ENCODE results near the gene ASTL. TPM values are rescaled to one million over a fixed set of nuclear protein-coding genes. Genes with fewer than 3 reads are reported as not detected.

ASTL gene
- total RNA-seq, 1 donor from 2014 or later: not detected

DNA sequence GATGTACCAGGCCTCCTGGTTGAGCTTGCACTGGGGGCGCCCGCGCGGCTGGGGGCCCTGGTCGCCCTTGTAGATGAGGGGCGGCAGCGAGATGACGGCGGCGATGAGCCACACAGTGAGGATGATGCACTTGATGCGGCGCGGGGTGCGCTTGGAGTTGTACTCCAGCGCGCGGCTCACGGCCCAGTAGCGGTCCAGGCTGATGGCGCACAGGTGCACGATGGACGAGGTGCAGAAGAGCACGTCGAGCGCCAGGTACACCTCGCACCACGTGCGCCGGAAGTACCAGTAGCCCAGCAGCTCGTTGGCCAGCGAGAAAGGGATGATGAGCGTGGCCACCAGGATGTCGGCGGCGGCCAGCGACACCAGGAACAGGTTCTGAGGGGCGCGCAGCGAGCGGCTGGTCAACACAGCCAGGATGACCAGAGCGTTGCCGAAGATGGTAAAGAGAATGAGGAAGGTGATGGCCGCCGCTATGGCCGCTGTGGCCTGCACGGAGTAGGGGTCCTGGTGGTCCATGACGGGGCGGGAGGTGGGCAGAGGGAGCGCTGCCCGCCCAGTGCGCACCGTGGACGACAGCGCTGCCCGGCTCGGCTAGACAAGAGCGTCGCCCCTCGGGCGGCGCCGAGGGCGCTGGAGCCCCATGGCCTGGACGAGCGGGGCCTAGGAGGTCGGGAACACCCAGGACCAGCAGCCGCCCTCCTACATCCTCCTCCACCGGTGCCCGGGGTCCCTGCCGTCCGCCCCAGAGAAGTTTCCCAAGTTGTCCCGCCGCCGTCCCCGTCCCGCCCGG lies 22.5 kb downstream of the ASTL start:
- intact Hi-C loops (cut with micrococcal nuclease): loop anchor here (10.0 kb wide), 1 partner anchor 91 kb away; no protein-coding TSS in a partner anchor

DNA sequence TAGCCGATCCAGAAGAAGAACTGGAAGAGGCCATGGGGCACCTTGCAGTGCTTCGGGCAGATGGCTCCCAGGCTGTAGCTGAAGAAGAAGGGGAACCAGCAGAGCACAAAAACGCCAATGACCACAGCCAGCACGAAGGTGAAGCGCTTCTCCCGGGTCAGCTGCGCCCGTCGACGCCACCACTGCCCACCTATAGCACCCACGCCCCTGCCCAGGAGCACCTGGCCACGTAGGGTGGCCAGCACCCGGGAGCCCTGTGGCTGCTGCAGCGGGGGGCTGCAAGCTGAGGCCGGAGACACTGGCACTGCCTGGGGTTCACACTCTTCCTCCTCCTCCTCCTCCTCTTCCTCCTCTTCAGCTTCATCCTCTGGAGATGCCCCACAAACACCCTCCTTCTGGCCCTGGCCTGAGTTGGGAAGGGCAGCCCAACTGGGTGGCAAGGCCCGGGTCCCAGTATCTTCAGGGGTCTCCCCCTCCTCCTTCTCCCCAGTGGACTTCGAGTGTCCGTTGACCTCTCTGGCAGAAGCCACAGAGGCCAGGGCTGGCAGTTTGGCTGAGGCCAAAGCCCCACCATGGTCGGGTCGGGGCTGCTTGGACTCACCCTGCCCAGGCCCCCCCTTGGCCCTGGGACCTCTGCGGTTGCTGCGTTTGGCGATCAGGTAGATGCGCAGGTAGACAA lies 23.3 kb downstream of the ASTL start:
- intact Hi-C loops (cut with micrococcal nuclease): loop anchor here (10.0 kb wide), 1 partner anchor 90 kb away; no protein-coding TSS in a partner anchor

DNA sequence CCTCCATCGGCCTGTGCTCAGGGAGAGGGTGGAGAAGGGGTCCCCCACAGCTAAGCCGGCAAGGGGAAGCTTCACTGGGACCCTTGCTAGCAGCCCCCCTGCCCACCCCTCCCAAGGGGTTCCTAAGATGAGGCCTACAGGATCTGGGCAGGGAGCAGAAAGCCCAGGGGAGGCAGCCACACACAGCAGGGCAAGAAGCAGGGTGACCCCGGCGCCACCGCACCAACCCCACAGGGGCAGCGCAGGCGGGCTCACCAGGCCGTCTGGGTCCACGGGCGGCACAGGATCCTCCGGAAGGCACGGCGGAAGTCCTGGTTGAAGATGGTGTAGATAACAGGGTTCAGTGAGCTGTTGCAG lies 23.8 kb downstream of the ASTL start:
- intact Hi-C loops (cut with micrococcal nuclease): loop anchor here (10.0 kb wide), 1 partner anchor 90 kb away; no protein-coding TSS in a partner anchor

DNA sequence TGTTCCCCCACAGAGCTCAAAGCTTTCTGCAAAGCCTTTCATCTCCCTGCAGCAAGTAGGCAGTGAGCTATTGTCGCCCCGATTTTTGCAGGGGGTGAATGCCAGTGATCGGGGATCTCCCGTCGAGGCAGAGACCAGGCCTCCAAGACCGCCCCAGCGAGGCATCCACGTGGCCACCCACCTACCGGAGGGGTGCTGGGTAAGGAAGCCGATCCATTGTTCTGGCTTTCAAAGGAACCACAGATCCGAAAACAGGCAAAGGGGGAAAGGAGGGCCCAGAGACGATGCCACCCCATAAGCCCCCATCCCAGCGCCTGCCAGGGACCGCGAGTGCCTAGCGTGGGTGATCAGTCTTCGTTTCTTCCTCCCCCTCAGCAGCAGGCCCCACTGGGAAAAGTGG lies 24.4 kb downstream of the ASTL start:
- intact Hi-C loops (cut with micrococcal nuclease): loop anchor here (10.0 kb wide), 1 partner anchor 89 kb away; no protein-coding TSS in a partner anchor

DNA sequence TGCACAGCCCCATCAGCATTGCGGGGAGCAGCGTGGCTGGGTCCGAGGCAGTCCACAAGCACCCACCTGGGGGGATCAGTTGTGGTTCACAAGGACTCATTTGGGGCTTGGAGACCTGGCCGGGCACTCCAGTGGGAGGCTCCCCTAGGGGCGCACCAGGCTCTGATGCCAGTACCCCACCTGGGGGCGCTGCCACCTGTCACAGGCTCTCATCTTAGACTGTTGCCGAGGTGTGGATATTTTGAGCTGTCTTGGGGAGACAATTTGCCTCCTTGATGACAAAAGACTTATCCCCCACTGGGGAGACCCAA lies 25.0 kb downstream of the ASTL start:
- intact Hi-C loops (cut with micrococcal nuclease): loop anchor here (10.0 kb wide), 1 partner anchor 89 kb away; no protein-coding TSS in a partner anchor

DNA sequence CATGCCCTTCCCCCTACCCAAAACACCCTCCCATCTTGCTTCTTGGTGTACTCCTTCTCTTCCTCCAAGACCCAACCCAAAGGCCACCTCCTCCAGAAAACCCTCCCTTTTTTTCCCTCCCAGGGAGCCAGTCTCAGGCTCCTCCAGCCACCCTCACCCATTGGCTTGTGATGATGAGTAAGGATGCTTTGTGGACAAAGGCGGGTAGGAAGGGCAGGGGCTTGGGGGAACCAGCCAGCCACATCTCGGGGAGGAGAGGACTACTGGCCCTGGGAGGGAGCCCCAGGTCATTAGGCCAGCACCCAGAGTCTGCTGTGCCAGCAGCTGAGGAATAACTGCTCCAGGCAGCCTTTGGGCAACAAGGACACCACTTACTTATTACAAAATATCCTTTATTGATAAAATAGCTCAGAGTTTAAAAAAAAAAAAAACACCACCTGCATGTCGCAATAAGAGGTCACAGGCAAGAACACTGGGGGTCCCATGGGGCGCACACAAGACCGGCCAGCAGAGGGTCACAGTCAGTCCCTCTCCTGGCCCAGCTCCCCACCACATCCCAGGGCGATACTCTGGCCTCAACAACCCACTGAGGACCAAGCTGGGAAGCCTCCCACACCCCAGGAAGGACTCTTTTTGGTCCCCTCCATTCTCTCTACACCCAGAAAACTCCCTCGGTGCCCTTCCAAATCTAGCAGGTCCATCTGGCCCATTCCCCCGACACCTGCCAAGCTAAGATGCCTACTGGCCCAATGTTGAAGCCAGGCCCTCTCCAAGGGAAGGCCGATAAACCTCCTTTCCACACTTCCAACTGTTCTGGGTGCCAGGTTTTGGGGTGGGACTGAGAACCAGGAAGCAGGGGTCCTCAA lies 25.6 kb downstream of the ASTL start:
- intact Hi-C loops (cut with micrococcal nuclease): loop anchor here (10.0 kb wide), 1 partner anchor 88 kb away; no protein-coding TSS in a partner anchor

DNA sequence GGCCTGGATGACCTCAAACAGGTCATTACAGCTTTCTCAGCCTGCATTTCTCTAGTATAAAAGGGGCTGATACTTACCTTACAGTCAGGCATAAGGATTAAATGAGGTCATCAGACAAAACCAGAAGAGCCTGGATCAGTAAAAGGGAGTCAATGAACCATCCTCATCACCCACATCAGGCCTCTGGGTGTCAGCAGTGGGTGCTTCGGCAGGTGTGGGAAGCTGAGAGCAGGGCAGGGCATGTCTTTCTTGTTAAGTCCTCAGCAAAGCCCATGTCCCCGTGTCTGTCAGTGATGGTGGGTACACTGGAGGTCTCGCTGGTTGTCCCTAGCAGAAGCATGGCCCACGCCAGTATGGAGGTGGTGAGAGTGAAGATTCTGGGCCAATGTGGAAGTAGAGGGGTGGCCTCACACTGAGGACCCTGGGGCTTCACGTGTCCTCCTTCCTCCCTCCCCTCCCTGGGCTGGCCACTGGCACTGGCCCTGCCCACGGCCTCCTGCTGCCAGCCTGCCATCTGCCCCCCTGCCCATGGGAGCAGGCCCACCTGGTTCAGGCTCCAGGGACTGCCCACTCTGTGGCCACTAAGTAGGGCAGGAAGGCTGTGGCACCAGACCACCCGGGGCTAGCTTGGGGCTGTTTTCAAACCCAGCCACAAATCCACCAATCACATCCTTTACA lies 26.3 kb downstream of the ASTL start:
- intact Hi-C loops (cut with micrococcal nuclease): loop anchor here (10.0 kb wide), 1 partner anchor 87 kb away; no protein-coding TSS in a partner anchor

DNA sequence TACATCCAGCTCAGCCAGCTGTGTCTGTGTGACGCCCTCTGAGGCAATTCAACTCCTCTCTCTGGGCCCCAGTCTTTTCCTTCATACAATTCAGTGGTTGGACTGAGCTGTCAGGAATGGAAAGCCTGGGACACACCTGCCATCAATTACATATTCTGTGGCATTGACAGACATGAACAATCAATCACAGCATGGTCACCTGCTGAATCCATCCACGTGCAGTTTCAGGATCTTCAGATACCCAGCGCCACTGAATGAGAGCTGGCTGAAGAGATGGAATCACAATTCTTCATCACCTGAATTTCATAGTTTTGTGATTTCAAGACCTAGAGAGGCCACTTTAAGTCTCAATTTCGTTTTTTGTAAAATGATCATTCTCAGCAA lies 27.1 kb downstream of the ASTL start:
- intact Hi-C loops (cut with micrococcal nuclease): loop anchor here (10.0 kb wide), 1 partner anchor 86 kb away; no protein-coding TSS in a partner anchor

DNA sequence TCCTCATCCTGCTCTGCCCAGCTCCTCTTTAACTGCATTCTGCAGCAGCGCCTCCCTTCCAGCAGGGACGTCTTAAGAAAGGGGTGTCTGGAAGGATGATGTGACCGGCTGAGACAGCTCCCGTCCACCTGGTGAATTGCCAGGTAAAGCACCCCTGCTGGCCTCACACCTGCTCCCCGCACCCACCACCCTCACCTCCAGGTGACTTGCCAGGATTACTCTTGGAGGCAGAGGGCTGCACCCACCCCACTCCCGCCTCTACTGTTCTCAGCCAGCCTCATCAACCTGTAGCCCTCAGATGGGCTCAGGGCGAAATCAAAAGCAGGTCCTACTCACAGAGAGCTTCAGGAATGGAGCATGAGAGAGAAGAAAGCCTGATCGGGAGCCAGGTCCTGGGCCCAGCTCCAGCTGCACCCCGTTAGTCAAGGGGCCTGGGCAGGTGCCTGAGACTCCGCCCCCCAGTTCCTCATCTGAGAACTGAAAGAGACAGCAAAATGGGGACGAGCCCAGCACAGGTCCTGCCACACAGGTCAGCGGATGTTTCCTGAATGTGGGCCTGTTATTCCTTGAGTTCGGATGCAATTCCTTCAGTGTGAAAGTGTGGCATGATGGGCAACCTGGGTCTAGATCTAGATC lies 27.6 kb downstream of the ASTL start:
- intact Hi-C loops (cut with micrococcal nuclease): loop anchor here (10.0 kb wide), 1 partner anchor 86 kb away; no protein-coding TSS in a partner anchor

DNA sequence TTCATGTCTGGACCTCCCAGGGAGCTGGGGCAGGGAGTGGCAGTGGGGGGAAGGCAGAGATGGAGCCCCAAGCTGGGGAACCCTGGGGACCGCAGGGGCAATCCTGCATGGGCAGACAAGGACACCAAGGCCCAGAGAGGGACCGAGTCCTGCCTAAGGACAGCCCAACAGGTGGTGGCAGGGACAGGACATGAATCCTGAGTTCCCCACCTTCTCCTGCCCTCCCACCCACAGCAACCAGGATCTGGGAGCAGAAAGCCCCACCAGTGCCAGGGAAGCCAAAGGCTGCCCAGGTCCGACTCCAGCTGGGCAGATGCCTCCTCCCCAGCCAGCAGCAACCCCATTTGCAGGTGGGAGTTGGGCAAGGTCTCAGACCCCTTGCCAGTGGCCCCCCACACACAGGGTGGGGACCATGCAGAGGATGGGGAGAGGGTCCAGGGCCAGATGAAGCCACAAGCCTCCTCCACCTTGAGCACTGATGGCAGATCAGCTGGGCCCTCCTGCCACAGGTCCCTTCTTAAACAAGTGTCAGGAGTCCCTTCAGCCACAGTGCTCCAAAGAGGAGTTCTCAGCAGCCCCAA lies 28.3 kb downstream of the ASTL start:
- intact Hi-C loops (cut with micrococcal nuclease): loop anchor here (10.0 kb wide), 1 partner anchor 85 kb away; no protein-coding TSS in a partner anchor

DNA sequence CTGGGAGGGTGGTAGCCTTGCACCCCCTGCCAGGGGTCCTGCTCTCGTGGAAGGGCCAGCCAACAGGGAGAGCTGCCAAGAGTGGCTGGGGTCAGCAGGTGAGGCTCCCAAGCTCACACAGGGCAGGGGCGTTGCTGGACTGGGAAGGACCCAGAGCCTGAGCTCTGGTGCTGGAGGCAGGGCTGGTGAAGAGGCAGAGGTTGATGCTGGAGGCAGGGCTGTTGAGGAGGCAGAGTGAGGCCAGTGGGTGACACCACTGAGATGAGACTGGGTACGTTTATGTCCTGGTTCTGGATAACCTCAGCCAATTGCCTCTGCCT lies 29.0 kb downstream of the ASTL start:
- intact Hi-C loops (cut with micrococcal nuclease): no loop called here

DNA sequence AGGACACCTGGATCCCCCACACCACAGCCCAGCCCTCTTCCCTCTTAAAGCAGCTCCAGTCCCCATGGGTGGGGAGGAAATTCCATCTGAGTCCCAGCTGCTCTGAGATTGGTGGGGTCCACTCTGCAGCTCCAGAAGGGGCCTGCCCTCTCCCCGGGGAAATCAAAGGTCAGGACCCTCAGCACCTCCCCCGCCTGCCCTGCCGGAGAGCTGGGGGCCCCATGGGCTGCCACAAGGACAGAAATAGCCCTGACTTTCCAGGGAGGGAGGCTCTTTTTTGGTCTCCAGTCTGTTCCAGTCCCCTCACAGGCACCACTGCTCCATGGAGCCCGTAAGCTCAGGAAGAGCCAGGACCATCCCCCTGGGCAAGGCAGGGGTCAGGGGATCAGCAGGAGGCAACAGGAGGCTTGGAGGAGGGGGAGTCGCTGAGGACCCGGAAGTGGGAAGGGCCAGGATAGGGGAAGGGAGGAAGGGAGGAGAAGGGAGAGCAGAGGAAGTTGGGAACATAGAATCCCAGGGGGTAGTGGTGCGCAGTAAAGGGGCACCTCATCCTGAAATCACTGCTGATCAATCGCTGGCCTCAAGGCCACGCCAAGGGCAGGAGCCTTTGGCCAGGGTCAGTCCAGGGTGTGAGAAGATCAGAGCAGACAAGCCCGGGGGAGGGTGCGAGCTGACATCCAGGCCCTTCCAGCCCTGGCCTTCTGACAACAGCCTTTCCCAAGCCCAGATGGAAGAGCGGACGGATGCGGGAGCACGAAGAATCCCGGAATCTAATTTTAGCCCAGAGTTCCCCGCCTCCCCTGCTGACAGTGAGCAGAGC lies 29.6 kb downstream of the ASTL start:
- intact Hi-C loops (cut with micrococcal nuclease): no loop called here

DNA sequence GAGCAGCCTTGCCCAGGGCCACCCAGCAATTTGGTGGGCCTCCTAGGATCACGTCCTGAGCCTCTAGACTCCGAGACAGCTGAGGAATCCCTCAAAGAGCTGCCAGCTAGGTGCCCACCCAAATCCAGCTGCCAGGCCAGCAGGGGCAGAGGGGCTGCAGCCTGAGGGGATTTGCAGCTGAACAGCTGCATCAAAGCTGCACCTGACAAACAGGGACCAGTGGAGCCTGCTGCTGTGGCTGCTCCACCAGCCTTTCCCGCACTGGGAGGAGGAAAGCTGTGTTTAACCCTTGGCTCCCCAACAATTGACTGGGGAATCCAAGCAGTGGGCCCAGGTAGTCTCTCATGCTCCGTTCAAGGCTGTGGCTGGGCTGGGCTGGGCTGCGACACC lies 30.2 kb downstream of the ASTL start:
- intact Hi-C loops (cut with micrococcal nuclease): no loop called here

DNA sequence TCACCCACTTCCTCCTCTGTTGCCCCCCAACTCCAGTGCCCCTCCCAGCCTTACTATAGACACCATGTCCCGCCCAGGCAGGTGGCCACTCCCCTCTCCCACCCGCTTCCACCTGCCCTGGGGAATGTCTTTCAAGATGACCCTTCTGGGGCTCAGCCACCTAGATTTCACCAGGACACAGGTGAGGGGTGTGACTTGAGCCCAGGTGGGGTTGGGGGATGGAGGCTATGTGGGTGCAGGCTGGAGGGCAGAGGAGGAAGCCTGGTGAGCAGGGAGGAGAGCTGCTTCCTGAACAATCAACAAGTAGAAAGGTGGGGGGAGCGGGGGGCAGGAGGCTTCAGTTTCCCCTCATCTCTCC lies 30.6 kb downstream of the ASTL start:
- intact Hi-C loops (cut with micrococcal nuclease): no loop called here

DNA sequence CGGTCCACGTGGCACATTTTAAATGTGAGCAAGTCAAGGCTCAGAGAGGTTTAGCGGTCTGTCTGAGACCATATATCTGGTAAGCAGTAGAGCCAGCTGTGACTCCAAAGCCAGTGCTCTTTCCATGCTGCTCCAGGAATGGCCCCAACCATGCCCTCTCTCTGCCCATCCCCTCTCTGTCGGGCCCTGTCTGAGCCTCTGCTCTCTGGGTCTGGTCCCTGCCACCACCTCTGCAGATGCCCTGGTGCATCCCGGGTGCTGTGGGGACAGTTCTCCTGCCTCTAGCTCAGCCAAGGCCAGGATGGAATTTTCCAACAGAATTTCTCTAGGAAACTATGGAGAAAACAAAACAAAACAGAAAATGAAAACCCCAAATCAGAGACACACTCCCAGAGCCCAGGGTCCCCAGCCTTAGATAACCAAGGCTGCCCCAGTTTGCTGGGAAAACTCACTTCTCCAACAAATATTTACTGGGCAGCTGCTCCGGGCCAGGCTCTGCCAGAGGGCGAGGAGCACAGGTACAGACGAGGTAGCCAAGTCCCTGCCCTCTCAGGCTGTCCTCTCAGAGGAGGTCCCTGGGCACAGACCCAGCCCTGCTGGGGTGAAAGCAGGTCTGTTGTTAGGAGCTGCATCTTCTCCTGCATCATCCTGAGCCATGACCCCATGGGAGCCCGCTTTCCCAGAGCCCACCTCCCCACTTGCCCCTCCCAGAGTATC lies 31.2 kb downstream of the ASTL start:
- intact Hi-C loops (cut with micrococcal nuclease): no loop called here

DNA sequence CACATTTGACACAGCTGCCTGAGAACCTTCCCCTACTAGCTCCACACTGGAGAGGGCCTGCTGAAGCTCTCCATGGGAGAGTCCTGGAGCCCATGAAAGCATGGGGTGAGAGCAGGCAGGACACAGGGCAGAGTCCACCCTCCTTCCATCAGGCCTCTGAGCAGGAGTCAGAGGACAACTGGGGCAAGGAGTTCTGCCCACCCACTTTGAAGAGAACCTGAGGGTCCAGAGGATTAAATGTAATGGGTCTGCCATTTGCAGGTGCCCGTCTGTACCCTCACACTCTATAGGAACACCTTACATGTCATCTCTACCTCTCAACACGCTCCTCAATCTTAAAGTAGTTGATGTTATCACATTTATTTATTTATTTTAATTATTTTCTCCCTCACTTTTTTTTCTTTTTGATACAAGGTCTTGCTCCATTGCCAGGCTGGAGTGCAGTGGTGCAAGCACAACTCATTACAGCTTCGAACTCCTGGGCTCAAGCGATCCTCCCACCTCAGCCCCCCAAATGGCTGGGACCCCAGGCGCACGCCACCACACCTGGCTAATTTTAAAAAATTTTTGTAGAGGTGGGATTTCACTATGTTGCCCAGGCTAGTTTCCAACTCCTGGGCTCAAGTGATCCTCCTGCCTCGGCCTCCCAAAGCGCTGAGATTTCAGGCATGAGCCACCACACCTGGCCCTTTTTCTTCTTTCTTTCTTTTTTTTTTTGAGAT lies 32.1 kb downstream of the ASTL start:
- intact Hi-C loops (cut with micrococcal nuclease): no loop called here

DNA sequence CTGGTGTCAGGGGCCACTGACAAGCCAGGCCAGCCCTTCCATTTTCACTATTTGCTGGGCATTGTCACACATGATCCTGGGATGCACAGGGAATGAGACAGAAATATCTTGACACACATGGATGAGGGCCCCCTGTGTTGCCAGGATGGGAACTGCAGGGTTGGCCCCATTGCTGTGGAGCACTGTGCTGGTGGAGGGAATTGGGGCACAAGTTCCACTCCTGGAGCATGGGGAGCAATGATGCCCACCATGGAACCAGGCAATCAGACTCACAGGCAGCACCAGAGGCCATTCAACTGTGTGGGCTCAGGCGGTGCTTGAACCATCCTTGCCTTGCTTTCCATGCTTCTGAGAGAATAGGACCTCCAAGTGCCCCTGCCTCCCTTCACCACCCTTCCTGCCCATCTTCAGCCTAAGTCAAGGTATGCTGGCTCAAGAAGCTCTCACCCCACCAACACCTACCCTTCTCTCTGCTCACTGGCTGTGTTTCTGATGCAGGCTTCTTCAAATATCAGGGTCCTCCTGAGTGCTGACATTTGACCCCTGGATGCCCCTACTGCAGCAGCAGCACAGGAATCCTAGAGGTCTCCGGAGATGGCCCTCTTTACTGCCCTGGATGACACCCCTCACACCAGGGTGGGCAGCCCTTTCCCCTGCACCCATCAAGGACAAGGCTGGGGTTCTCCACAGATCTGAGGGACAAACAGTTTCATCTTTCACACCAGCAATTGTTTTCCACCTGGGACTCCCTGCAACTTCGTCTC lies 33.0 kb downstream of the ASTL start:
- intact Hi-C loops (cut with micrococcal nuclease): no loop called here

DNA sequence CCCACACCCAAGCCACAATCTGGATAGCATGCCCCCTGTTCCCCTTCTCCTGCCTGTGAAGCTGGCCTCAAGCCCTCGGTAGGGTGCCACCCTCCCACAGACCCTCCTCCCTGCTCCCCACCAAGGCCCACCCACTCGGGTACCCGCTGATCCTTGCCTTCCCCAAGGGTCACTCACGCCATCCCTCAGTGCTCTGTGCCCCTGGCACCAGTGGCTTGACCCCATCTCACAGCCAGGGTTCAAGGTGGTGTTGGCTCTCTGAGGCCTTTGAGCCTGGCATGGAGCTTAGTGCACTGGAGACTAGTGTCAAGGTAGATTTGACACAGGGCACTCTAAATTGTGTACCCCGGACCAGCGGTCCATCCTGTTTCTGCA lies 33.8 kb downstream of the ASTL start:
- intact Hi-C loops (cut with micrococcal nuclease): no loop called here

Data from T-helper 2 cell treated with Interferon-gamma antibody and Interleukin-4, amounts not matched to agents 100 ng/mL and 5 ng/mL, for 36 hours (primary cell).